IgD-negative memory B cell (primary cell): Measurements from ENCODE around the gene KCNK7. TPM values are rescaled to one million over a fixed set of nuclear protein-coding genes. Genes with fewer than 3 reads are reported as not detected.

Source experiments
- H3K27ac Mint-ChIP-seq, 3 donors: one replicate each; pipeline ENCODE4 v1.8.0; 2020 to 2022; ENCODE audit warnings: mild to moderate bottlenecking in 3 of 3, mixed read lengths in 3 of 3, moderate library complexity in 1 of 3
- H3K27me3 Mint-ChIP-seq: one replicate; pipeline ENCODE4 v1.8.0; 2021; ENCODE audit warnings: mixed read lengths
- H3K36me3 Mint-ChIP-seq: one replicate; pipeline ENCODE4 v1.8.0; 2020; ENCODE audit warnings: mild to moderate bottlenecking, mixed read lengths
- H3K4me1 Mint-ChIP-seq, 3 donors: one replicate each; pipeline ENCODE4 v1.8.0; 2020 to 2022; ENCODE audit warnings: mixed read lengths in 3 of 3, mild to moderate bottlenecking in 1 of 3
- H3K4me3 Mint-ChIP-seq, 4 donors: one replicate each; pipeline ENCODE4 v1.8.0; 2020 to 2022; ENCODE audit warnings: mild to moderate bottlenecking in 4 of 4, mixed read lengths in 4 of 4, moderate library complexity in 3 of 4
- H3K9me3 Mint-ChIP-seq, 3 donors: one replicate each; pipeline ENCODE4 v1.8.0; 2020 to 2021; ENCODE audit warnings: mixed read lengths in 3 of 3, mild to moderate bottlenecking in 1 of 3
- polyA plus RNA-seq: library from polyadenylated mRNA; unstranded; fragments of 300-500 nt; fragmentation: Illumina TruSeq; gene quantifications from one replicate; pipeline ENCODE4 v1.2.3, GENCODE V29; 2021

Gene KCNK7
- polyA plus RNA-seq, 1 donor from 2014 or later: not detected

DNA sequence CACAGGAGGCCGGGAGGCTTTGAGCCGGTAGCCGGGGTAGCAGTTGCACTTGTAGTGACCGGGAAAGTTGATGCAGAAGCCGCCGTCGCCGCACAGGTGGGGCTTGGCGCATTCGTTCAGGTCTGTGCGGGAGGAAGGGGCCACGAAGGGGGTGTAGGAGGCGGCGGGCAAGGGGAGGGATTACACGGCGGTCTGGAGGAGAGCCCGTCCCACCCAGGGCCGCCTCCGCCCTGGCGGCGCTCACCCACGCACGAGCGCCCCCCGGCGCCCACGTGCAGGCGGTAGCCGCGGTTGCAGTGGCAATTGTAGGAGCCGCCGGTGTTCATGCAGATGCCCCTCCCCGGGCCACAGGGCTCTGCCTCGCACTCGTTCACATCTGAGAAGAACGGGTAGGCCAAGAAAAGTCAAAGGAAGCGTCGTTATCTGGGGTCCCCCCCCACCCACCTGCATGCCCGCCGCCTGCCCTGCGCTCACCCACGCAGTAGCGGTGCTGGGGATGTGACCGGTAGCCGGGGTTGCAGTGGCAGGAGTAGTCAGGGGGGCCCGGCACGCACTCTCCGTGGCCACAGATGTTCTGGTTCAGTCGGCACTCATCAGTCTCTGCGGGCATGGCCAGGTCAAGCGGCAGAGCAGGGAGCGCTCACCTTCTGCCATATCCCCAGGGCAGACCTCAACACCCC, 48.0 kb downstream of the KCNK7 start:
- Mint-ChIP-seq H3K4me3 (peak overlapping the region in 2 of 4 donors; percentile 13 to 70), H3K27ac (peak overlapping the region; percentile 36 to 96 (median 91)), H3K9me3 (no peaks in the 10 kb centered on the region), H3K4me1 (peaks cover 24 to 39% (median 38%) of the 10 kb centered on the region in 3 donors), H3K27me3 (no peaks in the 10 kb centered on the region), H3K36me3 (no peaks in the 10 kb centered on the region)

DNA sequence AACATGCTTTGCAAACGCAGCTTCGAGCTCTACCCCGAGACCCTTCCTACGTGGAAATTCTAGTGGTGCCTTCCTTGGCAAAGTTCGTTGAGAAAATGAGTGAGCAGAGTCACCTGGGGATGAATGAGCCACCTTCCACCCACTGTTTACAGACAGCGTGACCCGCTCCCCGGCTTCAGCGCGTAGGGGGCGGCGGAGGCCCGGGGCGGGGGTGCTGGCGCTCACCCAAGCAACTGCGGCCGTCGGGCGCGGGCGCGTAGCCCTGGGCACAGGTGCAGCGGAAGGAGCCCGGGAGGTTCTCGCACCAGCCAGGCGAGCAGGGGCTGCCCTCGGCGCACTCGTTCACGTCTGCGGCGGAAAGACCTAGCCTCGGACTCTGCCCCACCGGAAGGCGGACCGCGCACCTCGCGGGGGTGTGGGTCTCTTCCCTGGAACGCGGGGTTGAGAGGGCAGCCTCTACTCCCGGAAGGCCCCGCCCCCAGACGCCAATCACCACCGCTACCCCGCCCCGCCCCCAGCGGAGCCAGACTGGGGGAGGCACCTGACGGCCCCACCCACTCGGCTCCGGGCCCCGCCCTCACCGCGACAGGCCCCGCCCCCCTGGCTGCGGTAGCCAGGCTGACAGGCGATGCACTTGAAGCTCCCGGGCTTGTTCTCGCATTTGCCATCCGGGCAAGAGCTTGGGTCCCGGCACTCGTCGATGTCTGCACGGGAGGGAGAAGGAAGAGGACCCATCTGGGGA, 49.2 kb downstream of the KCNK7 start:
- peaks cover 19 to 30% (median 29%) of the 10 kb centered on the region in 3 donors for H3K4me1 Mint-ChIP-seq
- no peaks in the 10 kb centered on the region for H3K36me3 Mint-ChIP-seq
- H3K27ac Mint-ChIP-seq: peak overlapping the region; percentile 91 to 96 (median 96)
- H3K4me3 Mint-ChIP-seq: peak overlapping the region; percentile 54 to 88 (median 77)
- no peaks in the 10 kb centered on the region for H3K9me3 Mint-ChIP-seq
- no peaks in the 10 kb centered on the region for H3K27me3 Mint-ChIP-seq

GRCh38 chr11:65545853-65546216, 49.8 kb downstream of the KCNK7 start:
- Mint-ChIP-seq H3K4me1 (peaks cover 19 to 32% (median 29%) of the 10 kb centered on the region in 3 donors), H3K9me3 (no peaks in the 10 kb centered on the region), H3K4me3 (peak overlapping the region in 3 of 4 donors; percentile 54 to 81 (median 73)), H3K27ac (peak overlapping the region; percentile 91 to 96 (median 96)), H3K36me3 (no peaks in the 10 kb centered on the region), H3K27me3 (no peaks in the 10 kb centered on the region)

Other genes starting within 250 kb of the KCNK7 start
- 2.3 TPM for gene TIGD3, start 241.0 kb downstream of the KCNK7 start, polyA plus RNA-seq
- gene SLC25A45, start 213.2 kb downstream of the KCNK7 start, polyA plus RNA-seq: 17.8 TPM
- gene FRMD8, start 209.2 kb downstream of the KCNK7 start, polyA plus RNA-seq: 54.2 TPM
- 1.2 TPM for gene NEAT1, start 173.0 kb downstream of the KCNK7 start, polyA plus RNA-seq
- 3,054 TPM for gene MALAT1, start 96.8 kb downstream of the KCNK7 start, polyA plus RNA-seq
- 34.0 TPM for gene SCYL1, start 70.7 kb downstream of the KCNK7 start, polyA plus RNA-seq
- gene LTBP3, start 37.4 kb downstream of the KCNK7 start, polyA plus RNA-seq: 37.4 TPM
- 86.4 TPM for gene ZNRD2, start 25.3 kb downstream of the KCNK7 start, polyA plus RNA-seq
- 49.0 TPM for gene FAM89B, start 23.3 kb downstream of the KCNK7 start, polyA plus RNA-seq
- gene EHBP1L1, start 19.7 kb downstream of the KCNK7 start, polyA plus RNA-seq: 16.1 TPM
- gene MAP3K11, start 18.4 kb upstream of the KCNK7 start, polyA plus RNA-seq: 26.5 TPM
- 6.8 TPM for gene PCNX3, start 20.0 kb upstream of the KCNK7 start, polyA plus RNA-seq
- 253 TPM for gene SIPA1, start 42.3 kb upstream of the KCNK7 start, polyA plus RNA-seq
- gene RELA, start 67.1 kb upstream of the KCNK7 start, polyA plus RNA-seq: 66.7 TPM
- gene KAT5, start 116.5 kb upstream of the KCNK7 start, polyA plus RNA-seq: 62.6 TPM
- 120 TPM for gene RNASEH2C, start 125.0 kb upstream of the KCNK7 start, polyA plus RNA-seq
- gene AP5B1, start 185.2 kb upstream of the KCNK7 start, polyA plus RNA-seq: 17.2 TPM
- gene OVOL1, start 191.3 kb upstream of the KCNK7 start, polyA plus RNA-seq: not detected
- gene SNX32, start 238.2 kb upstream of the KCNK7 start, polyA plus RNA-seq: 0.78 TPM